Upper lobe of right lung (tissue), 1 donor: ENCODE data around the gene ABCC5. TPM values are rescaled to one million over a fixed set of nuclear protein-coding genes. Genes with fewer than 3 reads are reported as not detected.

ENCODE experiments used
- ATAC-seq: fragments of 200-7000 bp; cut with Tn5 transposase; one replicate; pipeline ENCODE4 v1.9.1; 2020; ENCODE audit warnings: mild to moderate bottlenecking, moderate library complexity
- DNase-seq: peaks from one replicate; pipeline ENCODE4 v3.0.0-alpha.2; 2020
- H3K27ac ChIP-seq: fragments of 200-600 bp; one replicate; pipeline ENCODE4 v1.8.0; 2022
- H3K27me3 ChIP-seq: fragments of 200-600 bp; one replicate; pipeline ENCODE4 v1.8.0; 2022; ENCODE audit warnings: mild to moderate bottlenecking
- H3K36me3 ChIP-seq: fragments of 200-600 bp; one replicate; pipeline ENCODE4 v1.8.0; 2022
- H3K4me1 ChIP-seq: fragments of 200-600 bp; one replicate; pipeline ENCODE4 v1.8.0; 2022
- H3K4me3 ChIP-seq: fragments of 200-600 bp; one replicate; pipeline ENCODE4 v1.8.0; 2022; ENCODE audit warnings: mild to moderate bottlenecking
- H3K9me3 ChIP-seq: fragments of 200-600 bp; one replicate; pipeline ENCODE4 v1.8.0; 2022
- CTCF ChIP-seq: fragments of 200-600 bp; IDR thresholded peaks from one replicate; pipeline ENCODE4 v1.8.0; 2022; ENCODE audit warnings: antibody characterized with exemption
- intact Hi-C: fragments of 100-400 bp; cut with DNase I; formaldehyde crosslinking; loops from one replicate; pipeline ENCODE4 v1.11.0; 2022
- total RNA-seq: library from RNA; stranded (reverse); fragmentation: NEBNext Ultra II Directional; extraction: Animal tissue kit (Norgen Biotek cat#: 25700); gene quantifications from one replicate; pipeline ENCODE4 v1.2.1, GENCODE V29; 2021
- donor health status: DM: no; HTN: yes; CAD: no; lungs with severe emphysema.

Gene ABCC5
- total RNA-seq, 1 donor from 2014 or later, result 33.5 TPM

- TF ChIP-seq CTCF, result no peak
- Histone ChIP-seq H3K36me3 (peaks cover 37% of the 10 kb centered on the region), H3K9me3 (no peaks in the 10 kb centered on the region), H3K27ac (no peak overlapping the region), H3K4me3 (no peak overlapping the region), H3K27me3 (no peaks in the 10 kb centered on the region), H3K4me1 (no peaks in the 10 kb centered on the region)
- intact Hi-C loops, result no loop called here
- no peak for DNase-seq
- no peak for ATAC-seq
Observed at GRCh38 chr3:183951459-183951858, 66.2 kb downstream of the ABCC5 start.

- DNase-seq, result no peak
- intact Hi-C loops, result no loop called here
- ATAC-seq, result no peak
- Histone ChIP-seq H3K4me1 (no peaks in the 10 kb centered on the region), H3K27me3 (no peaks in the 10 kb centered on the region), H3K36me3 (peaks cover 54% of the 10 kb centered on the region), H3K27ac (no peak overlapping the region), H3K4me3 (no peak overlapping the region), H3K9me3 (no peaks in the 10 kb centered on the region)
- no peak for TF ChIP-seq CTCF
Observed at GRCh38 chr3:183949690-183950089, 68.0 kb downstream of the ABCC5 start.

- Histone ChIP-seq H3K4me3 (no peak overlapping the region), H3K4me1 (no peaks in the 10 kb centered on the region), H3K36me3 (peaks cover 58% of the 10 kb centered on the region), H3K27ac (no peak overlapping the region), H3K27me3 (no peaks in the 10 kb centered on the region), H3K9me3 (no peaks in the 10 kb centered on the region)
- intact Hi-C loops, result no loop called here
- ATAC-seq, result no peak
- no peak for TF ChIP-seq CTCF
- DNase-seq, result no peak
Observed at GRCh38 chr3:183946037-183946436, 71.6 kb downstream of the ABCC5 start.

GRCh38 chr3:183944775-183945174, 72.9 kb downstream of the ABCC5 start:
- TF ChIP-seq CTCF, result no peak
- no peak for ATAC-seq

GRCh38 chr3:183943739-183944138, 73.9 kb downstream of the ABCC5 start:
- Histone ChIP-seq H3K9me3 (no peaks in the 10 kb centered on the region), H3K4me1 (no peaks in the 10 kb centered on the region), H3K36me3 (peaks cover 50% of the 10 kb centered on the region), H3K27me3 (no peaks in the 10 kb centered on the region), H3K27ac (no peak overlapping the region), H3K4me3 (no peak overlapping the region)
- intact Hi-C loops, result no loop called here
- no peak for DNase-seq
- TF ChIP-seq CTCF, result no peak
- ATAC-seq, result no peak

More at GRCh38 chr3:183944775-183945174, 72.9 kb downstream of the ABCC5 start:
- no peaks in the 10 kb centered on the region for H3K27me3 ChIP-seq
- no peaks in the 10 kb centered on the region for H3K9me3 ChIP-seq
- no peak for DNase-seq
- H3K4me3 ChIP-seq, result no peak overlapping the region
- intact Hi-C loops, result no loop called here
- H3K4me1 ChIP-seq, result no peaks in the 10 kb centered on the region
- peaks cover 57% of the 10 kb centered on the region for H3K36me3 ChIP-seq
- H3K27ac ChIP-seq, result no peak overlapping the region

GRCh38 chr3:183941216-183941615, 76.5 kb downstream of the ABCC5 start:
- intact Hi-C loops, result no loop called here
- DNase-seq (no peak), ATAC-seq (no peak)
- H3K27ac ChIP-seq, result no peak overlapping the region
- H3K4me1 ChIP-seq, result no peaks in the 10 kb centered on the region
- TF ChIP-seq CTCF, result no peak
- H3K9me3 ChIP-seq, result no peaks in the 10 kb centered on the region
- H3K36me3 ChIP-seq, result peaks cover 41% of the 10 kb centered on the region
- no peak overlapping the region for H3K4me3 ChIP-seq
- H3K27me3 ChIP-seq, result no peaks in the 10 kb centered on the region
